Osteocyte (in vitro differentiated cells): ENCODE data around the gene PRDM2. TPM values are rescaled to one million over a fixed set of nuclear protein-coding genes. Genes with fewer than 3 reads are reported as not detected.

ENCODE experiments used
- DNase-seq: peaks from one replicate; pipeline ENCODE4 v3.0.0; 2021; ENCODE audit warnings: mixed read lengths; ENCODE audit not compliant: unreplicated experiment; ENCODE audit errors: extremely low spot score
- H3K27ac Mint-ChIP-seq: one replicate; pipeline ENCODE4 v1.8.0; 2021; ENCODE audit warnings: mild to moderate bottlenecking, mixed read lengths; ENCODE audit not compliant: unreplicated experiment
- H3K27me3 Mint-ChIP-seq: one replicate; pipeline ENCODE4 v1.8.0; 2021; ENCODE audit warnings: mixed read lengths; ENCODE audit not compliant: unreplicated experiment
- H3K36me3 Mint-ChIP-seq: one replicate; pipeline ENCODE4 v1.8.0; 2021; ENCODE audit warnings: mixed read lengths; ENCODE audit not compliant: unreplicated experiment
- H3K4me1 Mint-ChIP-seq: one replicate; pipeline ENCODE4 v1.8.0; 2021; ENCODE audit warnings: mixed read lengths; ENCODE audit not compliant: unreplicated experiment
- H3K4me3 Mint-ChIP-seq: one replicate; pipeline ENCODE4 v1.8.0; 2021; ENCODE audit warnings: mild to moderate bottlenecking, moderate library complexity, mixed read lengths; ENCODE audit not compliant: unreplicated experiment
- H3K9me3 Mint-ChIP-seq: one replicate; pipeline ENCODE4 v1.8.0; 2021; ENCODE audit warnings: mixed read lengths; ENCODE audit not compliant: unreplicated experiment
- total RNA-seq: library from RNA; stranded (reverse); gene quantifications from 2 replicates; pipeline ENCODE4 v1.2.1, GENCODE V29; 2021
- TF ChIP-seq, protein P1 (sequence below): fragments of 200-600 bp; sonication (generic); IDR thresholded peaks from 2 replicates; pipeline ENCODE4 v1.5.0; 2021; ENCODE audit warnings: antibody characterized with exemption, mild to moderate bottlenecking, moderate library complexity

PRDM2 gene
- total RNA-seq, 1 donor from 2014 or later = 51.7 TPM

DNA sequence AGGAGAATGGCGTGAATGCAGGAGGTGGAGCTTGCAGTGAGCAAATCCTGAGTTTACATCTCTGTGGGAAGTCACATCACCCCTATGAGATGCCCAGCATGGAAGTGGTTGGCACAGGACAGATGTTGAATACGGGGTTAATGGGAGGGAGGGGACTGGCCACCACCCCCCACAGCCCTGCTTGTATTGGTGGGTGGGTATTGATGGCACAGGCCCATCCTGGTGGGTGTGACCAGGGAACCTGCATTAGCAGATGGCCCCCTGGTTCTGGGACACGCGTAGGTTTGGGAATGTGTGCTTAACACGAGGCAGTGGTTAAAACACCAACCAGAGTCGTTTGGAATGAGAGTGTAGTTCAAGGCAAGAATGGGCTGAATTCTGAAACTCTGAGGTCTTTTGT lies 117.9 kb downstream of the PRDM2 start:
- H3K27me3 Mint-ChIP-seq = no peaks in the 10 kb centered on the region
- H3K4me3 Mint-ChIP-seq = no peak overlapping the region
- TF ChIP-seq, protein P1, sequence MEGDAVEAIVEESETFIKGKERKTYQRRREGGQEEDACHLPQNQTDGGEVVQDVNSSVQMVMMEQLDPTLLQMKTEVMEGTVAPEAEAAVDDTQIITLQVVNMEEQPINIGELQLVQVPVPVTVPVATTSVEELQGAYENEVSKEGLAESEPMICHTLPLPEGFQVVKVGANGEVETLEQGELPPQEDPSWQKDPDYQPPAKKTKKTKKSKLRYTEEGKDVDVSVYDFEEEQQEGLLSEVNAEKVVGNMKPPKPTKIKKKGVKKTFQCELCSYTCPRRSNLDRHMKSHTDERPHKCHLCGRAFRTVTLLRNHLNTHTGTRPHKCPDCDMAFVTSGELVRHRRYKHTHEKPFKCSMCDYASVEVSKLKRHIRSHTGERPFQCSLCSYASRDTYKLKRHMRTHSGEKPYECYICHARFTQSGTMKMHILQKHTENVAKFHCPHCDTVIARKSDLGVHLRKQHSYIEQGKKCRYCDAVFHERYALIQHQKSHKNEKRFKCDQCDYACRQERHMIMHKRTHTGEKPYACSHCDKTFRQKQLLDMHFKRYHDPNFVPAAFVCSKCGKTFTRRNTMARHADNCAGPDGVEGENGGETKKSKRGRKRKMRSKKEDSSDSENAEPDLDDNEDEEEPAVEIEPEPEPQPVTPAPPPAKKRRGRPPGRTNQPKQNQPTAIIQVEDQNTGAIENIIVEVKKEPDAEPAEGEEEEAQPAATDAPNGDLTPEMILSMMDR = no peak
- H3K27ac Mint-ChIP-seq = no peak overlapping the region
- no peaks in the 10 kb centered on the region for H3K9me3 Mint-ChIP-seq
- DNase-seq = no peak
- H3K4me1 Mint-ChIP-seq = no peaks in the 10 kb centered on the region
- H3K36me3 Mint-ChIP-seq = peaks cover 8% of the 10 kb centered on the region

- no peaks in the 10 kb centered on the region for H3K27me3 Mint-ChIP-seq
- TF ChIP-seq, protein P1 = no peak
- peaks cover 9% of the 10 kb centered on the region for H3K36me3 Mint-ChIP-seq
- no peak for DNase-seq
- H3K9me3 Mint-ChIP-seq = no peaks in the 10 kb centered on the region
- no peak overlapping the region for H3K27ac Mint-ChIP-seq
- no peak overlapping the region for H3K4me3 Mint-ChIP-seq
- no peaks in the 10 kb centered on the region for H3K4me1 Mint-ChIP-seq
Observed at GRCh38 chr1:13818926-13819325, 118.9 kb downstream of the PRDM2 start.

DNA sequence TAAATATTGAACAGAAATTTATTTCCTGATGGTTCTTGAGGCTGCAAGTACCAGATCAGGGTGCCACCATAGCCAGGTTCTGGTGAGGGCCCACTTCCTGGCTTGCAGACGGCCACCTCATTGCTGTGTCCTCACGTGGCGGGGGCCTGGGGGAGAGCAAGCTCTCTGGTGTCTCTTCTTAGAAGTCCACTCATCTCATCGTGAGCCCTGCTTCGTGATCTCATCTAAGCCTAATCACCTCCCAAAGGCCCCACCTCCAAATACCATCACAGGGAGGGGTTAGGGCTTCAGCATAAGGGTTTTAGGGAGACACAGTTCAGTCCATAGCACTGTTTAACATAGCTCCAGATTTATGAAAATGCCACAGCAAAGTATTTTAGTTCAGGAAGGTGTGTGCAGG lies 119.7 kb downstream of the PRDM2 start:
- Mint-ChIP-seq H3K27ac (no peak overlapping the region), H3K27me3 (no peaks in the 10 kb centered on the region), H3K9me3 (no peaks in the 10 kb centered on the region), H3K4me1 (no peaks in the 10 kb centered on the region), H3K36me3 (peaks cover 9% of the 10 kb centered on the region), H3K4me3 (no peak overlapping the region)
- TF ChIP-seq, protein P1 = no peak
- DNase-seq = no peak

DNA sequence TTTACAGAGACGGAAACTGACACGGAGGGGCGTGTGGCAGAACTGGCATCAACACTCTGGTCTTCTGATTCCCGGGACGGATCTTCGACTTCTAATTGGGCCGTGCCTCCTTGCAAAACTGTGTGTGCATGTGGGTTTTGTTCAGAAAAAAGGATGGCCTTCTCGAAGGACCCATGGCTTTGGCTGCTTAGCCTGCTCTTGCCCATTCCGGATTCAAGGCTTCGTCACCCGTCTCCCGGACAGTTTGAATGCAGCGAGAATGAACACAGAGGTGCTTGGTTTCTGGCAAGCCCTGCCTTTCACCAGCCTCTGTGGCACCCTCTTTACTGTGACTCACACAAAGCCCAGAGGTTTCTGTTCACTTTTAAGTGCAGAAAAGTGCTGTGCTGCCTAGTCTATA lies 120.1 kb downstream of the PRDM2 start:
- TF ChIP-seq, protein P1 = no peak

DNA sequence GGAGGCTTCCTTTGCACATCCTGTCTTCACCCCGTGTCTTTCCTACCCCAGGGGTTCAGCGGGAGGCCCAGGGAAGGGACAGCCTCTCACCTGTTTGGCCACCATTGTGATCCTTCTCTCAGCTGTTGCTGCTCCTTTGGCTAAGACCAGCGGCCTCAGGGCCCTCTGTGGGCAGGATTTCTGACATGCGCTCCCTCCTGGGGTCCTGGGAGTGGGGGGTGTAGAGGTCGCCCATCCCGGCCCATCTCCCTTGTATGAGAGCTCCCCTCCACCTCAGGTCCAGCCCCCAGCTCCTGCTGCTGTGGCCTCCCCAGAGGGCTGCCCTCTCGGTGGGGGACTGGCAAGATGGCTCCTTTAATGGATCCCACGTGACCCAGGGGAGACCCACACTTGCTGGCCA lies 120.5 kb downstream of the PRDM2 start:
- TF ChIP-seq, protein P1 = no peak
- no peaks in the 10 kb centered on the region for H3K27me3 Mint-ChIP-seq
- H3K9me3 Mint-ChIP-seq = no peaks in the 10 kb centered on the region
- no peak for DNase-seq
- no peak overlapping the region for H3K27ac Mint-ChIP-seq
- peaks cover 9% of the 10 kb centered on the region for H3K36me3 Mint-ChIP-seq
- H3K4me1 Mint-ChIP-seq = no peaks in the 10 kb centered on the region
- H3K4me3 Mint-ChIP-seq = no peak overlapping the region

More for the DNA sequence above, 120.1 kb downstream of the PRDM2 start:
- Mint-ChIP-seq H3K4me3 (no peak overlapping the region), H3K36me3 (peaks cover 9% of the 10 kb centered on the region), H3K27ac (no peak overlapping the region), H3K27me3 (no peaks in the 10 kb centered on the region), H3K9me3 (no peaks in the 10 kb centered on the region), H3K4me1 (no peaks in the 10 kb centered on the region)
- no peak for DNase-seq
